Measurements from ENCODE around the gene BPIFA2.

Gene BPIFA2

GRCh38 chr20:33192912-33193501 lies 25.0 kb downstream of the BPIFA2 start:
- no peak for DNase-seq (ENCODE audit: low read depth in 2 of 3, low spot score in 2 of 3)

- no peak for DNase-seq (ENCODE audit: low read depth in 2 of 3, low spot score in 2 of 3)
Measured at GRCh38 chr20:33199026-33199425, 31.1 kb downstream of the BPIFA2 start.

GRCh38 chr20:33202451-33202850 lies 34.5 kb downstream of the BPIFA2 start:
- DNase-seq (ENCODE audit: low read depth in 2 of 3, low spot score in 2 of 3) = no peak

- no peak for DNase-seq (ENCODE audit: low read depth in 2 of 3, low spot score in 2 of 3)
Measured at GRCh38 chr20:33203444-33203843, 35.5 kb downstream of the BPIFA2 start.

GRCh38 chr20:33209789-33210188 lies 41.8 kb downstream of the BPIFA2 start:
- DNase-seq (ENCODE audit: low read depth in 2 of 3, low spot score in 2 of 3) = peak in 2 of 3 experiments; percentile 5 to 11

- no peak for DNase-seq (ENCODE audit: low read depth in 2 of 3, low spot score in 2 of 3)
Measured at GRCh38 chr20:33210371-33210770, 42.4 kb downstream of the BPIFA2 start.

- DNase-seq (ENCODE audit: low read depth in 2 of 3, low spot score in 2 of 3) = no peak
Measured at GRCh38 chr20:33211817-33212424, 44.0 kb downstream of the BPIFA2 start.

- no peak for DNase-seq (ENCODE audit: low read depth in 2 of 3, low spot score in 2 of 3)
Measured at GRCh38 chr20:33217052-33217451, 49.1 kb downstream of the BPIFA2 start, which contains the start of gene BPIFA3. Gene BPIFA3 (plus strand): TSS chr20:33217352. CDS start chr20:33217537, 185 bp downstream.

GRCh38 chr20:33224399-33224798 lies 56.4 kb downstream of the BPIFA2 start:
- no peak for DNase-seq (ENCODE audit: low read depth in 2 of 3, low spot score in 2 of 3)

- DNase-seq (ENCODE audit: low read depth in 2 of 3, low spot score in 2 of 3) = no peak
Measured at GRCh38 chr20:33229843-33230242, 61.9 kb downstream of the BPIFA2 start.
